Heart right ventricle (tissue), 16 donors: Measurements from ENCODE around the gene CALCR. TPM values are rescaled to one million over a fixed set of nuclear protein-coding genes. Genes with fewer than 3 reads are reported as not detected.

ENCODE experiments used
- ATAC-seq, 8 donors: fragments of 200-7000 bp; cut with Tn5 transposase; one replicate each; pipeline ENCODE4 v1.9.1; 2020; ENCODE audit warnings: mild to moderate bottlenecking in 8 of 8, moderate library complexity in 8 of 8, moderate number of reproducible peaks in 1 of 8
- DNase-seq, 2 donors: peaks; one replicate each; pipeline ENCODE4 v3.0.0-alpha.2; 2020
- H3K27ac ChIP-seq, 10 donors: fragments of 200-600 bp; sonication (generic) in 2 of 10; one replicate each; pipeline versions ENCODE4 v1.5.0 to v1.8.0; 2020 to 2022; ENCODE audit warnings: mild to moderate bottlenecking in 3 of 10
- H3K27me3 ChIP-seq, 7 donors: fragments of 200-600 bp; one replicate each; pipeline ENCODE4 v1.8.0; 2021 to 2022; ENCODE audit warnings: mild to moderate bottlenecking in 2 of 7
- H3K36me3 ChIP-seq, 9 donors: fragments of 200-600 bp; sonication (generic) in 1 of 9; one replicate each; pipeline versions ENCODE4 v1.5.0 to v1.8.0; 2020 to 2022; ENCODE audit warnings: mild to moderate bottlenecking in 2 of 9
- H3K4me1 ChIP-seq, 9 donors: fragments of 200-600 bp; sonication (generic) in 1 of 9; one replicate each; pipeline versions ENCODE4 v1.5.0 to v1.8.0; 2020 to 2022; ENCODE audit warnings: mild to moderate bottlenecking in 4 of 9
- H3K4me3 ChIP-seq, 10 donors: fragments of 200-600 bp; sonication (generic) in 2 of 10; one replicate each; pipeline versions ENCODE4 v1.5.0 to v1.8.0; 2020 to 2022; ENCODE audit warnings: mild to moderate bottlenecking in 7 of 10, moderate library complexity in 2 of 10
- H3K9me3 ChIP-seq, 11 donors: fragments of 200-600 bp in 10 of 11; sonication (generic) in 2 of 11; one replicate each; pipeline versions ENCODE4 v1.5.0 to v1.8.0; 2013 to 2022; ENCODE audit warnings: mild to moderate bottlenecking in 2 of 11, control low read depth in 1 of 11, moderate library complexity in 1 of 11
- WGBS, 2 donors: extraction: QIAGEN DNeasy Blood & Tissue Kit; methylation state at CpG; one replicate each; pipeline ENCODE4 v1.1.7; 2013; ENCODE audit warnings: inconsistent platforms in 1 of 2; 5-methylcytosine and 5-hydroxymethylcytosine counted together
- intact Hi-C, 10 donors: fragments of 100-400 bp; cut with DNase I; formaldehyde crosslinking; loops; one replicate each; pipeline versions ENCODE4 v1.11.1 to v1.14.2; 2022
- polyA plus RNA-seq, 2 donors: library from polyadenylated mRNA; stranded (reverse); fragments of 200-250 nt; gene quantifications; one replicate each; pipeline ENCODE4 v1.2.3, GENCODE V29; 2013
- total RNA-seq, 10 donors: library from RNA; stranded (reverse); fragmentation: NEBNext Ultra II Directional in 3 of 10; extraction: Animal tissue kit (Norgen Biotek cat#: 25700) in 3 of 10; gene quantifications; one replicate each; pipeline versions ENCODE4 v1.2.1 to v1.2.4, GENCODE V29; 2021 to 2023
- TF ChIP-seq, protein P1 (sequence below), 9 donors: fragments of 200-600 bp; sonication (generic) in 2 of 9; IDR thresholded peaks; one replicate each; pipeline versions ENCODE4 v1.5.0 to v1.8.0; 2021 to 2022; ENCODE audit warnings: antibody characterized with exemption in 9 of 9, mild to moderate bottlenecking in 5 of 9, moderate library complexity in 1 of 9
- donor health status: Arrhythmogenic right ventricular cardiomyopathy.
- donor health status: ischemic (EF 13 %, LVEDD 7.1; RV severe dilation, severe dysfunction).
- donor health status: healthy with polysubstance abuse.
- donor health status: DM: no; HTN: yes; CAD: no.
- donor health status: DM: no; HTN: no; CAD: no.
- donor health status: ischemic (EF 25% LVEDD 6.9; RV normal size, moderate dysfunction).
- donor health status: ischemic (EF 25% LVEDD 5.7; RV mildly dilated, moderate dysfunction).
- donor health status: healthy.
- donor health status: DM: yes; HTN: yes; CAD: no.
- donor health status: Ischemic cardiomyopathy.
- donor health status: ischemic (EF 35%, LVEDD 5.7; RV mildly dilated, moderate dysfunction).
- donor health status: nonischemic (EF 11% LVEDD 7.7; RV severe dilation, severe dysfunction).
- donor health status: DM: yes; HTN: yes; CAD: no.
- donor health status: PGD.
- donor health status: ischemic (EF 29% LVEDD 5.4; RV normal size, mild dysfunction).
- donor health status: nonischemic (EF 23%, LVEDD 6.1; RV moderate dilation, normal function).

CALCR gene
- total and polyA plus RNA-seq, 12 donors: 0.10 to 0.12 TPM; not detected in 10

DNA sequence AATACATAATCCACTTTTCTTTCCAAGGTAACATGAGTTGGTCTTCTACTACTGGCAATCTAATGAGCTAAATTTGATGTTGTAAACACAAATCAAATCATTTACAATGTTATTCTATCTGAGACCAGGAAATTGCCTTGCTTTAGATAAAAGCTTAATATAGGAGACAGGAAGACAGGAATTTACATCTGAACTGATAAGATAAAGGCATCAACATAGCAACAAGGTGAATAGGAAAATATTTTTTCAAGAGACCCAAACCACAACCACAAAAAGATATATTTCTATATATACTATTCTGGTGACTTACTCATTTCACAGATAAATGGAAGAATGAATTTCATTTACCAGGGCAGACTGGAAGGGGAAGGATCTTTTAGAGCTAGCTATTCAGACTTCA, 46.3 kb upstream of the CALCR start:
- Histone ChIP-seq H3K36me3 (no peaks in the 10 kb centered on the region), H3K4me1 (no peaks in the 10 kb centered on the region), H3K27me3 (no peaks in the 10 kb centered on the region), H3K4me3 (no peak overlapping the region), H3K9me3 (peaks cover 0 to 5% (median 0%) of the 10 kb centered on the region in 11 donors), H3K27ac (no peak overlapping the region)
- ATAC-seq: no peak
- TF ChIP-seq, protein P1, sequence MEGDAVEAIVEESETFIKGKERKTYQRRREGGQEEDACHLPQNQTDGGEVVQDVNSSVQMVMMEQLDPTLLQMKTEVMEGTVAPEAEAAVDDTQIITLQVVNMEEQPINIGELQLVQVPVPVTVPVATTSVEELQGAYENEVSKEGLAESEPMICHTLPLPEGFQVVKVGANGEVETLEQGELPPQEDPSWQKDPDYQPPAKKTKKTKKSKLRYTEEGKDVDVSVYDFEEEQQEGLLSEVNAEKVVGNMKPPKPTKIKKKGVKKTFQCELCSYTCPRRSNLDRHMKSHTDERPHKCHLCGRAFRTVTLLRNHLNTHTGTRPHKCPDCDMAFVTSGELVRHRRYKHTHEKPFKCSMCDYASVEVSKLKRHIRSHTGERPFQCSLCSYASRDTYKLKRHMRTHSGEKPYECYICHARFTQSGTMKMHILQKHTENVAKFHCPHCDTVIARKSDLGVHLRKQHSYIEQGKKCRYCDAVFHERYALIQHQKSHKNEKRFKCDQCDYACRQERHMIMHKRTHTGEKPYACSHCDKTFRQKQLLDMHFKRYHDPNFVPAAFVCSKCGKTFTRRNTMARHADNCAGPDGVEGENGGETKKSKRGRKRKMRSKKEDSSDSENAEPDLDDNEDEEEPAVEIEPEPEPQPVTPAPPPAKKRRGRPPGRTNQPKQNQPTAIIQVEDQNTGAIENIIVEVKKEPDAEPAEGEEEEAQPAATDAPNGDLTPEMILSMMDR (IDR thresholded peaks at IDR 0.05): no peak
- intact Hi-C loops: loop anchor here in 2 of 10 donors (5.0 to 10.0 kb wide), 2 partner anchors 466 to 604 kb away; no protein-coding TSS in a partner anchor
- DNase-seq: no peak

GRCh38 chr7:93620057-93620456, 45.5 kb upstream of the CALCR start:
- no peak for ATAC-seq
- no peak for DNase-seq
- no peak overlapping the region for H3K27ac ChIP-seq
- no peaks in the 10 kb centered on the region for H3K27me3 ChIP-seq
- intact Hi-C loops: loop anchor here in 2 of 10 donors (5.0 to 10.0 kb wide), 2 partner anchors 467 to 605 kb away; no protein-coding TSS in a partner anchor
- H3K4me3 ChIP-seq: no peak overlapping the region
- H3K36me3 ChIP-seq: no peaks in the 10 kb centered on the region
- peaks cover 0 to 10% (median 0%) of the 10 kb centered on the region in 11 donors for H3K9me3 ChIP-seq
- no peaks in the 10 kb centered on the region for H3K4me1 ChIP-seq
- TF ChIP-seq, protein P1 (IDR thresholded peaks at IDR 0.05): no peak

DNA sequence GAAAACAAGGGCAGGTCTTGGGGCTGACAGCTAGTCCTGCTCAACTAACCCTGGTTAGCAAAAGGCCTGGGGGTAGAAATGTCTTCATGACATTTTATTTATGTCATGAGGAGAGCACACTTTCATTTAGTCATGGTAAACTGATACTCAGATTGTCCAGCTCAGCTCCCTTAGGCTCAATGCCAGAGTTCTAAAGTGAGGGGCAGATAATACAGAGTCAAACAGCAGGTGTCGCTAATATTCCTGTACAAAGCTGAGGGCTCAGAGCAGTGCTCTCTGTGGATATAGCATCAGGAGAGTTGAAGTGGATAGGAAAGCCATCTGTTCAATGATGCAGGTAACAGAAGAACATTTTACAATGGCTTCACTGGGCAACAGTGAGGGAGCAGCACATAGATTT, 26.8 kb upstream of the CALCR start:
- TF ChIP-seq, protein P1 (IDR thresholded peaks at IDR 0.05): no peak
- no peak for ATAC-seq

DNA sequence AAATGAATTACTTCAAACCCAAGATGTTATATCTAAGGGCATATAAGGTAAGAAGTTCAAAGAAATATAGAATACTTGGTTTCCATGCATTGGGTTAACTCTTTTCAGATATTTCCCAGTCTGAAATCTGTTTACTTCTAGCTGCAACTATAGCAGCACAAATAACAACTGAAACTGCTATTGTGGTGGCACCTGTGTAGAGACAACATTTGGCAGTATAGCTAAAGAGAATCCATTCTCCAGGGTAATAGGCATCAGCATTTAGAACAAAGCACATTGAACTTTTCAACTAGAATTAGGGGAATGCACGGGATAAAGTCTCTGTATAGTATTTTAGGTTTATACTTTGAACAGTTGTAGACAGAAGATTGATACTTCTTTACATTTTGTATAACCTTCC, 19.7 kb upstream of the CALCR start:
- TF ChIP-seq, protein P1 (IDR thresholded peaks at IDR 0.05): no peak
- WGBS, 2 donors: 82 to 89% methylated on average over 1 of the region's 1 CpG
- ATAC-seq (no peak), DNase-seq (no peak)
- intact Hi-C loops: no loop called here
- Histone ChIP-seq H3K9me3 (no peaks in the 10 kb centered on the region), H3K27ac (no peak overlapping the region), H3K4me1 (no peaks in the 10 kb centered on the region), H3K36me3 (no peaks in the 10 kb centered on the region), H3K27me3 (peaks cover 0 to 3% (median 0%) of the 10 kb centered on the region in 7 donors), H3K4me3 (no peak overlapping the region)

More for the DNA sequence above, 26.8 kb upstream of the CALCR start:
- WGBS, 2 donors: 48 to 61% methylated on average over 1 of the region's 1 CpG
- no peaks in the 10 kb centered on the region for H3K4me1 ChIP-seq
- H3K36me3 ChIP-seq: no peaks in the 10 kb centered on the region
- no peaks in the 10 kb centered on the region for H3K27me3 ChIP-seq
- H3K27ac ChIP-seq: no peak overlapping the region
- no peak overlapping the region for H3K4me3 ChIP-seq
- H3K9me3 ChIP-seq: no peaks in the 10 kb centered on the region
- no peak for DNase-seq
- intact Hi-C loops: no loop called here
